Measurements from ENCODE around the gene RAPGEF1. TPM values are rescaled to one million over a fixed set of nuclear protein-coding genes. Genes with fewer than 3 reads are reported as not detected.

RAPGEF1 gene
- total and polyA plus RNA-seq, 9 of the 15 experiments (the other 6 are each of a cell fraction or from before 2014, with no cell fraction given) = 0.06 to 44.1 (median 19.9) TPM

GRCh38 chr9:131621551-131622358, 118.1 kb downstream of the RAPGEF1 start:
- 89% methylated on average over 28 of the region's 31 CpGs for WGBS (ENCODE audit: insufficient coverage, low coverage, missing lambda C conversion rate)
- Histone ChIP-seq H4K20me1 (replicated peaks; ENCODE audit: control insufficient read depth, insufficient read depth, low read length) (no peaks in the 10 kb centered on the region), H2AFZ (ENCODE audit: low read depth, low read length) (no peak overlapping the region), H3K27me3 (ENCODE audit: control insufficient read depth in 2 of 2, insufficient read depth in 2 of 2, low read length in 2 of 2) (no peaks in the 10 kb centered on the region), H3K27ac (ENCODE audit: extremely low read depth, low read depth, low read length) (no peak overlapping the region), H3K4me2 (ENCODE audit: insufficient read depth, low read length) (no peak overlapping the region), H3K4me3 (no peak overlapping the region), H3K9me3 (replicated peaks; ENCODE audit: control insufficient read depth, insufficient read depth, low read depth, low read length) (no peaks in the 10 kb centered on the region), H3K9me1 (ENCODE audit: control insufficient read depth, insufficient read depth, low read length) (no peaks in the 10 kb centered on the region), H3K4me1 (replicated peaks in 1 of 2; ENCODE audit: control insufficient read depth in 2 of 2, insufficient read depth in 2 of 2, low read length in 2 of 2) (no peaks in the 10 kb centered on the region; a peak in 2 of 5 replicates), H3K36me3 (ENCODE audit: control insufficient read depth, insufficient read depth, low read length) (peaks cover 50% of the 10 kb centered on the region; the same call in 2 of the 3 replicates), H3K79me2 (ENCODE audit: control insufficient read depth, insufficient read depth, low read length) (no peaks in the 10 kb centered on the region), H3K9ac (ENCODE audit: insufficient read depth in 1 of 2, low read depth in 2 of 2, low read length in 2 of 2) (peak overlapping the region in 1 of 2 experiments; percentile 67; a peak in 1 of 4 replicates)
- TF ChIP-seq ZNF79 (CRISPR knock-in tag; IDR thresholded peaks at IDR 0.05; ENCODE audit: low read depth) (no peak), ZBTB43 (CRISPR knock-in tag; IDR thresholded peaks at IDR 0.05) (no peak)
- ChIA-PET POLR2A (interaction anchor here (1.7 kb wide), 1 partner anchor 10 kb away, joined by 4 read pairs; no protein-coding TSS in a partner anchor), CTCF (ENCODE audit: low intra/inter-chr PET ratio) (no interaction called here)
- ATAC-seq = no peak
- intact Hi-C loops (cut with micrococcal nuclease) (no loop called here), in situ Hi-C loops (cut with MboI) (no loop called here)
- no peak for FAIRE-seq
- DNase-seq (ENCODE audit: extremely low read depth in 1 of 4, low spot score in 3 of 4) = no peak
- BruUV-seq (replicated peaks) = no TSS peak
